T-cell (primary cell): ENCODE measurements around the gene SLC30A7. TPM values are rescaled to one million over a fixed set of nuclear protein-coding genes. Genes with fewer than 3 reads are reported as not detected.

Experiments used
- ATAC-seq, 4 experiments: fragments of 200-7000 bp in 3 of 4; fragments of 150-1000 bp in 1 of 4; cut with Tn5 transposase; replicated peaks in 1 of 4; 1 replicate in 3 of 4; 2 replicates in 1 of 4; pipeline ENCODE4 v1.10.0; 2021; ENCODE audit warnings: moderate library complexity in 3 of 4, mild to moderate bottlenecking in 2 of 4, moderate number of reproducible peaks in 1 of 4
- CTCF ChIA-PET, 2 donors: fragments of 300-600 bp; sonication (Branson Sonifier 250); formaldehyde crosslinking; loops; one replicate each; lab custom pipeline; 2022; ENCODE audit warnings: antibody characterized with exemption in 2 of 2; lab: Charles Lee
- POLR2A ChIA-PET, 2 donors: fragments of 300-600 bp; sonication (Branson Sonifier 250); formaldehyde crosslinking; loops; one replicate each; lab custom pipeline; 2022; ENCODE audit warnings: antibody characterized with exemption in 2 of 2; lab: Charles Lee
- DNase-seq, 35 experiments: peaks; one replicate each; pipeline versions ENCODE4 v3.0.0 to v3.0.0-alpha.2; 2013 to 2023
- H3K27ac ChIP-seq: one replicate; pipeline ENCODE4 v1.5.1; 2013; ENCODE audit warnings: low read length
- H3K27me3 ChIP-seq, 2 experiments: replicated peaks in 1 of 2; 1 replicate in 1 of 2; 2 replicates in 1 of 2; pipeline versions ENCODE4 v1.6.1 to v1.7.0; 2013; ENCODE audit warnings: low read length in 1 of 2, mixed read lengths in 1 of 2; ENCODE audit not compliant: control insufficient read depth in 2 of 2, insufficient read depth in 2 of 2; ENCODE audit errors: extremely low read depth in 1 of 2
- H3K36me3 ChIP-seq, 2 donors: 1 replicate in 1 of 2; 2 replicates in 1 of 2; pipeline versions ENCODE4 v1.6.1 to v1.7.0; 2013; ENCODE audit warnings: low read length in 1 of 2; ENCODE audit not compliant: control insufficient read depth in 2 of 2, insufficient read depth in 1 of 2; ENCODE audit errors: extremely low read depth in 1 of 2
- H3K4me1 ChIP-seq, 2 experiments: 1 replicate in 1 of 2; 2 replicates in 1 of 2; pipeline versions ENCODE4 v1.6.1 to v1.7.0; 2013; ENCODE audit warnings: low read length in 2 of 2, mixed read lengths in 1 of 2; ENCODE audit not compliant: insufficient read depth in 2 of 2, control insufficient read depth in 1 of 2; ENCODE audit errors: extremely low read depth in 1 of 2
- H3K4me3 ChIP-seq, 2 donors: 1 replicate in 1 of 2; 2 replicates in 1 of 2; pipeline versions ENCODE4 v1.5.1 to v1.7.0; 2013; ENCODE audit warnings: mild to moderate bottlenecking in 2 of 2, low read length in 1 of 2, moderate library complexity in 1 of 2; ENCODE audit not compliant: control insufficient read depth in 1 of 2; ENCODE audit errors: extremely low read depth in 1 of 2
- H3K9me3 ChIP-seq: 2 replicates; pipeline ENCODE4 v1.7.0; 2013
- H3K27ac Mint-ChIP-seq, 2 donors: one replicate each; pipeline ENCODE4 v1.8.0; 2020 to 2021; ENCODE audit warnings: mild to moderate bottlenecking in 2 of 2, mixed read lengths in 2 of 2
- H3K27me3 Mint-ChIP-seq, 2 donors: one replicate each; pipeline ENCODE4 v1.8.0; 2021 to 2022; ENCODE audit warnings: mixed read lengths in 2 of 2
- H3K36me3 Mint-ChIP-seq: one replicate; pipeline ENCODE4 v1.8.0; 2021; ENCODE audit warnings: mixed read lengths
- H3K4me1 Mint-ChIP-seq, 3 donors: one replicate each; pipeline ENCODE4 v1.8.0; 2020 to 2022; ENCODE audit warnings: mixed read lengths in 3 of 3, mild to moderate bottlenecking in 1 of 3
- H3K4me3 Mint-ChIP-seq, 3 donors: one replicate each; pipeline ENCODE4 v1.8.0; 2020 to 2022; ENCODE audit warnings: mild to moderate bottlenecking in 3 of 3, mixed read lengths in 3 of 3, moderate library complexity in 3 of 3
- H3K9me3 Mint-ChIP-seq, 3 donors: one replicate each; pipeline ENCODE4 v1.8.0; 2020 to 2022; ENCODE audit warnings: mixed read lengths in 3 of 3
- WGBS: methylation state at CpG from one replicate; pipeline ENCODE4 v1.1.5; 2013; ENCODE audit warnings: missing lambda C conversion rate; ENCODE audit not compliant: insufficient coverage; 5-methylcytosine and 5-hydroxymethylcytosine counted together
- total RNA-seq, 35 experiments: library from RNA in 6 of 35; stranded (reverse) in 6 of 35; fragments of 120-200 nt in 1 of 35; gene quantifications; one replicate each; pipeline versions ENCODE4 v1.2.1 to v1.2.4 and lab custom pipeline; 2013 to 2026

The SLC30A7 gene
- total RNA-seq, 5 donors from 2014 or later (not counting 1 experiment from before 2014, with no cell fraction given) = 28.8 to 44.1 (median 36.9) TPM

DNA sequence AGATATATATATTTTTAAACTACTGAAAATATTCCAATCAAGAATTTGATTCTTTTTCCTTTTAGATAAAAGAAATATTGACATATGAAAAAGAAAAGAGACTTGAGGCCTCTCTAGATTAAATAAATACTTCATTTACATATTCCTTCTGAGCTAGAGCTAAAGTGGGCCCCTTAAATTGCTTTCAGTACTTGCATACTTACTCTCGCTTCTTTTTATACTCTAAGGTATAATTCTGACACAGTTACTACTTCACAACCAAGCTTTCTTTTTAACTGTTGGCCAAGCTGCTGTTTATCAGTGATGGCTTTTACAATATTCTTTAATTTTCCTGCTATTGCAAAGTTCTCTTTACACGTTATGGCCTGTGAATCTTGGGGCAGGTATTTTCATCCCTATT lies 25.9 kb upstream of the SLC30A7 start:
- Histone ChIP-seq H3K27ac (no peak overlapping the region), H3K9me3 (no peaks in the 10 kb centered on the region), H3K36me3 (no peaks in the 10 kb centered on the region), H3K4me3 (no peak overlapping the region), H3K4me1 (peaks cover 0 to 2% of the 10 kb centered on the region in 2 experiments), H3K27me3 (no peaks in the 10 kb centered on the region)
- DNase-seq (no peak), ATAC-seq (no peak)
- Mint-ChIP-seq H3K4me1 (no peaks in the 10 kb centered on the region), H3K27me3 (no peaks in the 10 kb centered on the region), H3K36me3 (no peaks in the 10 kb centered on the region), H3K27ac (no peak overlapping the region), H3K4me3 (no peak overlapping the region), H3K9me3 (no peaks in the 10 kb centered on the region)
- CTCF ChIA-PET = interaction anchor here in 1 of 2 donors (0.5 to 0.7 kb wide), 3 partner anchors 14 to 866 kb away, joined by 3 read pairs; no protein-coding TSS in a partner anchor
- POLR2A ChIA-PET = no interaction called here
- 80% methylated on average over 1 of the region's 2 CpGs for WGBS

DNA sequence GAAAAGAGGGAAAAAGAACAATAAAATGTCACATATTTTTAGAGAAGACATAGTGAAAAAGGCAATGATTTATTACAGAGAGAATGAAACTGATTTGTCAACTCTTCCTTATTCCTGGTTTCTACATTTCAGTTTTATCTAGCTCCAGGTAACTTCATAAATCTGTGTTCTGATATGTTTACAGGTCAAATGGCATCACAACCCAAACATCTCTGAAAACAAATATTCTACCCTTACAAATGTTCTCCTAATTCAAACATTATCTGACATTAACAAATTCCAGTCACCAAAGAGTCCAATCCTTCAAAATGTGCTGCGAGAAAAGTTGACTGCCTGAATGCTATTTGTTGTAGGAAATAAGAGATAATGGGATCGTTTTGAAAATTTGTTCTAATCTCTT lies 21.5 kb upstream of the SLC30A7 start:
- no peak overlapping the region for H3K4me3 Mint-ChIP-seq
- POLR2A ChIA-PET = no interaction called here
- Histone ChIP-seq H3K27ac (no peak overlapping the region), H3K27me3 (no peaks in the 10 kb centered on the region), H3K36me3 (no peaks in the 10 kb centered on the region), H3K4me3 (no peak overlapping the region), H3K4me1 (peaks cover 0 to 2% of the 10 kb centered on the region in 2 experiments), H3K9me3 (no peaks in the 10 kb centered on the region)
- H3K27me3 Mint-ChIP-seq = no peaks in the 10 kb centered on the region
- no peaks in the 10 kb centered on the region for H3K4me1 Mint-ChIP-seq
- no peak for DNase-seq
- no CpG with 5 or more reads among the region's 2 CpGs for WGBS
- H3K9me3 Mint-ChIP-seq = no peaks in the 10 kb centered on the region
- CTCF ChIA-PET = no interaction called here
- ATAC-seq = no peak
- no peaks in the 10 kb centered on the region for H3K36me3 Mint-ChIP-seq
- H3K27ac Mint-ChIP-seq = no peak overlapping the region

- H3K4me3 Mint-ChIP-seq = no peak overlapping the region
- no peaks in the 10 kb centered on the region for H3K36me3 ChIP-seq
- WGBS = 100% methylated on average over 1 of the region's 3 CpGs
- H3K9me3 Mint-ChIP-seq = no peaks in the 10 kb centered on the region
- no peaks in the 10 kb centered on the region for H3K9me3 ChIP-seq
- DNase-seq (no peak), ATAC-seq (no peak)
- ChIA-PET POLR2A (no interaction called here), CTCF (no interaction called here)
- no peaks in the 10 kb centered on the region for H3K36me3 Mint-ChIP-seq
- no peak overlapping the region for H3K27ac ChIP-seq
- H3K4me1 Mint-ChIP-seq = no peaks in the 10 kb centered on the region
- no peak overlapping the region for H3K27ac Mint-ChIP-seq
- H3K4me3 ChIP-seq = no peak overlapping the region
- no peaks in the 10 kb centered on the region for H3K27me3 Mint-ChIP-seq
- no peaks in the 10 kb centered on the region for H3K27me3 ChIP-seq
- H3K4me1 ChIP-seq = peaks cover 0 to 2% of the 10 kb centered on the region in 2 experiments
Observed at GRCh38 chr1:100875228-100875627, 20.7 kb upstream of the SLC30A7 start.

GRCh38 chr1:100876291-100876690 lies 19.6 kb upstream of the SLC30A7 start:
- Mint-ChIP-seq H3K27ac (no peak overlapping the region), H3K27me3 (no peaks in the 10 kb centered on the region), H3K4me1 (no peaks in the 10 kb centered on the region), H3K36me3 (no peaks in the 10 kb centered on the region), H3K4me3 (no peak overlapping the region), H3K9me3 (no peaks in the 10 kb centered on the region)
- no peaks in the 10 kb centered on the region for H3K4me1 ChIP-seq
- H3K36me3 ChIP-seq = no peaks in the 10 kb centered on the region
- ATAC-seq (no peak), DNase-seq (no peak)
- no peak overlapping the region for H3K4me3 ChIP-seq
- CTCF ChIA-PET = interaction anchor here in 1 of 2 donors (0.6 kb wide), 1 partner anchor 589 kb away, joined by 3 read pairs; no protein-coding TSS in a partner anchor
- POLR2A ChIA-PET = no interaction called here
- no peaks in the 10 kb centered on the region for H3K27me3 ChIP-seq
- H3K27ac ChIP-seq = no peak overlapping the region
- H3K9me3 ChIP-seq = no peaks in the 10 kb centered on the region

GRCh38 chr1:100879422-100879821 lies 16.5 kb upstream of the SLC30A7 start:
- no peaks in the 10 kb centered on the region for H3K4me1 Mint-ChIP-seq
- no peaks in the 10 kb centered on the region for H3K9me3 Mint-ChIP-seq
- Histone ChIP-seq H3K9me3 (no peaks in the 10 kb centered on the region), H3K4me1 (no peaks in the 10 kb centered on the region), H3K27me3 (no peaks in the 10 kb centered on the region), H3K27ac (no peak overlapping the region), H3K4me3 (no peak overlapping the region), H3K36me3 (no peaks in the 10 kb centered on the region)
- DNase-seq (no peak), ATAC-seq (no peak)
- ChIA-PET CTCF (interaction anchor here (0.6 to 1.2 kb wide), 3 partner anchors 17 to 479 kb away, joined by 3 to 4 read pairs (median 4); no protein-coding TSS in a partner anchor), POLR2A (no interaction called here)
- H3K36me3 Mint-ChIP-seq = no peaks in the 10 kb centered on the region
- no peaks in the 10 kb centered on the region for H3K27me3 Mint-ChIP-seq
- no peak overlapping the region for H3K4me3 Mint-ChIP-seq
- no peak overlapping the region for H3K27ac Mint-ChIP-seq

DNA sequence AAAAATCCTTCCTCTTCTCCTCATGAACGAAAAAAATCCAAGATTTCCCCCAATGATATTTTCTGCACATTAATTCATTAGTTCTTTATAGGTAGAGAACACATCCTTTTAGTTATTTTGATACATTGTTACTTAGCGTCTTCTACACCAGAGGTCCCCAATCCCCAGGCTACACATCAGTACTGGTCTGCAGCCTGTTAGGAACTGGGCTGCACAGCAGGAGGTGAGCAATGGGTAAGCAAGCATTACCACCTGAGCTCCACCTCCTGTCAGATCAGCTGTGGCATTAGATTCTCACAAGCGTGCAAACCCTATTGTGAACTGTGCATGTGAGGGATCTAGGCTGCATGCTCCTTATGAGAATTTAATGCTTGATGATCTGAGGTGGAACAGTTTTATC lies 14.2 kb upstream of the SLC30A7 start:
- no peak overlapping the region for H3K4me3 Mint-ChIP-seq
- no peak overlapping the region for H3K4me3 ChIP-seq
- DNase-seq = no peak
- H3K36me3 Mint-ChIP-seq = no peaks in the 10 kb centered on the region
- H3K27me3 Mint-ChIP-seq = no peaks in the 10 kb centered on the region
- H3K9me3 ChIP-seq = no peaks in the 10 kb centered on the region
- no peaks in the 10 kb centered on the region for H3K4me1 ChIP-seq
- no peaks in the 10 kb centered on the region for H3K27me3 ChIP-seq
- 100% methylated on average over 1 of the region's 3 CpGs for WGBS
- no peak for ATAC-seq
- no peak overlapping the region for H3K27ac ChIP-seq
- H3K36me3 ChIP-seq = no peaks in the 10 kb centered on the region
- no peak overlapping the region for H3K27ac Mint-ChIP-seq
- ChIA-PET POLR2A (no interaction called here), CTCF (interaction anchor here in 1 of 2 donors (0.7 kb wide), 1 partner anchor 376 kb away, joined by 4 read pairs; no protein-coding TSS in a partner anchor)
- H3K9me3 Mint-ChIP-seq = no peaks in the 10 kb centered on the region
- H3K4me1 Mint-ChIP-seq = no peaks in the 10 kb centered on the region

DNA sequence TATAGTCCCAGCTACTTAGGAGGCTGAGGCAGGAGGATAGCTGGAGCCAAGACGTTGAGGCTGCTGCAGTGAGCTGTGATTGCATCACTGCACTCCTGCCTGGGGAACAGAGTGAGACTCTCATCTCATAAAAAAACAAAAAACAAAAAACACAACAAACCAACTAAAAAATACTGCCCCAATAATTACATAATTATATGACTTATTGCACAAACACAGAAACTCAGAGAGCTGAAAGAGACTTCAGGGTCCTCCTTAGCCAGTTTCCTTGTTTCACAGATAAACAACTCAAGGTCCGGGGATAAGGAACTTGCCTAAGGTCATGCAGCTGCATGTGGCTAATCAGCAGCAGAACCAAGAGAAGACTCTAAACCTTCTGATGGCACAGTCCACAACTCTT lies 13.2 kb upstream of the SLC30A7 start:
- DNase-seq = no peak
- 80% methylated on average over 1 of the region's 2 CpGs for WGBS
- no peaks in the 10 kb centered on the region for H3K36me3 ChIP-seq
- Mint-ChIP-seq H3K4me1 (no peaks in the 10 kb centered on the region), H3K4me3 (no peak overlapping the region), H3K9me3 (no peaks in the 10 kb centered on the region), H3K27me3 (no peaks in the 10 kb centered on the region), H3K36me3 (no peaks in the 10 kb centered on the region), H3K27ac (no peak overlapping the region)
- H3K27ac ChIP-seq = no peak overlapping the region
- ChIA-PET POLR2A (no interaction called here), CTCF (no interaction called here)
- no peaks in the 10 kb centered on the region for H3K4me1 ChIP-seq
- H3K27me3 ChIP-seq = no peaks in the 10 kb centered on the region
- ATAC-seq = no peak
- no peak overlapping the region for H3K4me3 ChIP-seq
- no peaks in the 10 kb centered on the region for H3K9me3 ChIP-seq
